K562 (cell line): Measurements from ENCODE around the gene ZMPSTE24. TPM values are rescaled to one million over a fixed set of nuclear protein-coding genes. Genes with fewer than 3 reads are reported as not detected.
A peak's percentile ranks its signal among the peaks of the same experiment; 100 is the strongest.

Experiments used
- DDX20 ChIP-seq: fragments of 450-650 bp; IDR thresholded peaks from 2 replicates; pipeline ENCODE4 v1.6.1; 2016; ENCODE audit warnings: missing genetic modification characterization, low read depth, mild to moderate bottlenecking, missing compliant biosample characterization, moderate library complexity
- E2F3 ChIP-seq: fragments of 250-450 bp; sonication (Bioruptor Pico); IDR thresholded peaks from 2 replicates; pipeline ENCODE4 v1.4.0; 2020; ENCODE audit warnings: mild to moderate bottlenecking
- GATA2 ChIP-seq: sonication (generic); formaldehyde crosslinking; IDR thresholded peaks from 2 replicates; pipeline ENCODE4 v1.4.0; 2020; ENCODE audit warnings: mild to moderate bottlenecking, missing genetic modification reagents
- KAT2B ChIP-seq: IDR thresholded peaks from one replicate; pipeline ENCODE4 v1.6.1; 2012; ENCODE audit warnings: low read depth, mild to moderate bottlenecking, control low read depth, inconsistent platforms, low read length, moderate library complexity
- MCM3 ChIP-seq: fragments of 450-650 bp; IDR thresholded peaks from 2 replicates; pipeline ENCODE4 v1.6.1; 2016
- RBM34 ChIP-seq: fragments of 200-400 bp; formaldehyde crosslinking; IDR thresholded peaks from 2 replicates; pipeline ENCODE4 v1.6.1; 2018; ENCODE audit warnings: low read length, borderline replicate concordance; ENCODE audit not compliant: insufficient read depth
- RFX7 ChIP-seq: fragments of 250-450 bp; sonication (Bioruptor Pico); IDR thresholded peaks from 2 replicates; pipeline ENCODE4 v1.5.1; 2021; ENCODE audit warnings: mild to moderate bottlenecking
- SIRT6 ChIP-seq: IDR thresholded peaks from one replicate; pipeline ENCODE4 v1.6.1; 2012; ENCODE audit warnings: low read depth, mild to moderate bottlenecking, control low read depth, inconsistent platforms, low read length, moderate library complexity
- TAF7 ChIP-seq: fragments of 450-650 bp; IDR thresholded peaks from 2 replicates; pipeline ENCODE4 v1.6.1; 2016; ENCODE audit warnings: missing genetic modification characterization, missing compliant biosample characterization
- TSC22D4 ChIP-seq: fragments of 450-650 bp; IDR thresholded peaks from 2 replicates; pipeline ENCODE4 v1.6.1; 2016; ENCODE audit warnings: missing genetic modification characterization, missing biosample characterization, control low read depth
- XRCC4 ChIP-seq: IDR thresholded peaks from one replicate; pipeline ENCODE4 v1.6.1; 2011; ENCODE audit not compliant: insufficient read depth, insufficient read length; ENCODE audit errors: extremely low read depth
- ZNF780A ChIP-seq: fragments of 250-450 bp; sonication (Bioruptor Pico); IDR thresholded peaks from 2 replicates; pipeline ENCODE4 v1.5.0; 2021; ENCODE audit warnings: mild to moderate bottlenecking
- ZNF785 ChIP-seq: fragments of 250-450 bp; sonication (Bioruptor Pico); IDR thresholded peaks from 2 replicates; pipeline ENCODE4 v1.4.0; 2020; ENCODE audit warnings: mild to moderate bottlenecking
- polyA plus RNA-seq, 8 experiments: library from polyadenylated mRNA; depleted of rRNA in 4 of 8; stranded (reverse) in 5 of 8; unstranded in 3 of 8; fragments of >200 nt; fragmentation: Nextera tagmentation in 2 of 8; fragmentation: Illumina TruSeq in 1 of 8; extraction: Ambion mirVana in 2 of 8; extraction: Trizol in 1 of 8; gene quantifications; 2 replicates each; pipeline versions ENCODE4 v1.2.1 to v1.2.3, GENCODE V29; 2011 to 2014; ENCODE audit warnings: inconsistent platforms in 1 of 8, missing spikeins in 1 of 8
- total RNA-seq, 7 experiments: library from RNA; depleted of rRNA in 6 of 7; stranded (reverse); fragments of >200 nt in 6 of 7; fragmentation: Illumina TruSeq in 2 of 7; extraction: Trizol in 2 of 7; gene quantifications; 2 replicates each; pipeline versions ENCODE4 v1.2.1 to v1.2.3, GENCODE V29; 2011 to 2021; ENCODE audit warnings: low replicate concordance in 1 of 7
- TF ChIP-seq, protein P1 (sequence below): fragments of 250-450 bp; sonication (Bioruptor Pico); IDR thresholded peaks from 2 replicates; pipeline ENCODE4 v1.5.0; 2020; ENCODE audit warnings: mild to moderate bottlenecking, borderline replicate concordance
- TF ChIP-seq, protein P2 (sequence below), 2 experiments: fragments of 450-650 bp in 1 of 2; sonication (generic) in 1 of 2; formaldehyde crosslinking in 1 of 2; IDR thresholded peaks in 1 of 2; conservative IDR thresholded peaks in 1 of 2; 2 replicates each; pipeline versions ENCODE4 v1.6.1 to v1.8.1; 2016 to 2023; ENCODE audit warnings: mild to moderate bottlenecking in 2 of 2, moderate library complexity in 2 of 2, inconsistent platforms in 1 of 2, missing genetic modification reagents in 1 of 2
- TF ChIP-seq, protein P3 (sequence below): fragments of 250-450 bp; sonication (Bioruptor Pico); IDR thresholded peaks from 2 replicates; pipeline ENCODE4 v1.9.0; 2021; ENCODE audit warnings: mild to moderate bottlenecking
- TF ChIP-seq, protein P4 (sequence below): fragments of 150-350 bp; conservative IDR thresholded peaks from 2 replicates; pipeline ENCODE4 v1.6.1; 2014; ENCODE audit warnings: low read length

Gene ZMPSTE24
- total and polyA plus RNA-seq, 9 of the 15 experiments (the other 6 are each of a cell fraction or from before 2014, with no cell fraction given), result 30.7 to 75.9 (median 64.3) TPM

DNA sequence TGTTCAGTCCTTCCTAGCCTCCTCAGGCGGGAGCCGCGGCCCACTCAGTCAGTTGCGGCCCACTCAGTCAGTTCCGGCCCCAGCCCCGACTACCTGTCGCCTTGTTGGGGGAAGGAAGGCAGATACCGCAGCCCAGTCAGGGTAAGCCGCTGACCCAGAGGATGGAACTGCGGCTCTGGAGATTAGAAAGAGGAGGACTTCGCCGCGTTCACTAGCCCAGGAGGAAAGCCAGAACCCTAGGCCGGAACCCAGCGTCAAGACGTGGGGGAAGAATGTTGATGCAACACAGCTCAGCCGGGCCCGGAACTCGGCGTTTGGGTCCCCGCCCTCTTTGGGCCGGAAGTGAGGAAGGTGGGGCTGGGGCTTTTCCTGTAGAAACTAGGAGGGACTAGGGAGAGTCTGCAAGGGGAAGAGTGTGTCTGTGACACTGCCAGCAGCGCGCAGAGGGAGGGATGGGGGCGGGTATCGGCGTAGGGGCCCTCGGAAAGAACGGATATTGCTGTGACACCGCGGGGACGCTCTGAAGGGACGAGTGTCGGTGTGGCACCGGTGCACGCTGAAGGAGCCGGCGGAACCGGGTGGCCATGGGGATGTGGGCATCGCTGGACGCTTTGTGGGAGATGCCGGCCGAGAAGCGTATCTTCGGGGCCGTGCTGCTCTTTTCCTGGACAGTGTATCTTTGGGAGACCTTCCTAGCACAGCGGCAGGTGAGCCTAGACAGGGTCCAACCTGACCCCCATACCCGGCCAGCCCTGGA, at the start of gene ZMPSTE24 (continued):
- TF ChIP-seq MCM3 (no peak), RBM34 (no peak), XRCC4 (no peak), ZNF785 (no peak), GATA2 (CRISPR knock-in tag) (no peak), TAF7 (tag) (peak; percentile 89), TSC22D4 (tag) (no peak), SIRT6 (no peak), DDX20 (no peak), ZNF780A (CRISPR knock-in tag) (no peak), E2F3 (0 out of 2 replicates have a peak, but pooled peaks have one; percentile 40), KAT2B (no peak), RFX7 (CRISPR knock-in tag) (no peak)
- TF ChIP-seq, protein P1, sequence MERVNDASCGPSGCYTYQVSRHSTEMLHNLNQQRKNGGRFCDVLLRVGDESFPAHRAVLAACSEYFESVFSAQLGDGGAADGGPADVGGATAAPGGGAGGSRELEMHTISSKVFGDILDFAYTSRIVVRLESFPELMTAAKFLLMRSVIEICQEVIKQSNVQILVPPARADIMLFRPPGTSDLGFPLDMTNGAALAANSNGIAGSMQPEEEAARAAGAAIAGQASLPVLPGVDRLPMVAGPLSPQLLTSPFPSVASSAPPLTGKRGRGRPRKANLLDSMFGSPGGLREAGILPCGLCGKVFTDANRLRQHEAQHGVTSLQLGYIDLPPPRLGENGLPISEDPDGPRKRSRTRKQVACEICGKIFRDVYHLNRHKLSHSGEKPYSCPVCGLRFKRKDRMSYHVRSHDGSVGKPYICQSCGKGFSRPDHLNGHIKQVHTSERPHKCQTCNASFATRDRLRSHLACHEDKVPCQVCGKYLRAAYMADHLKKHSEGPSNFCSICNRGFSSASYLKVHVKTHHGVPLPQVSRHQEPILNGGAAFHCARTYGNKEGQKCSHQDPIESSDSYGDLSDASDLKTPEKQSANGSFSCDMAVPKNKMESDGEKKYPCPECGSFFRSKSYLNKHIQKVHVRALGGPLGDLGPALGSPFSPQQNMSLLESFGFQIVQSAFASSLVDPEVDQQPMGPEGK (CRISPR knock-in tag), result peak; percentile 63; the same call in 1 of the 2 replicates
- TF ChIP-seq, protein P2, sequence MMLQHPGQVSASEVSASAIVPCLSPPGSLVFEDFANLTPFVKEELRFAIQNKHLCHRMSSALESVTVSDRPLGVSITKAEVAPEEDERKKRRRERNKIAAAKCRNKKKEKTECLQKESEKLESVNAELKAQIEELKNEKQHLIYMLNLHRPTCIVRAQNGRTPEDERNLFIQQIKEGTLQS (IDR thresholded peaks at IDR 0.05), result peak; percentile 80
- TF ChIP-seq, protein P2 (CRISPR knock-in tag; conservative IDR thresholded peaks at IDR 0.05), result peak; percentile 48; the same call in 1 of the 2 replicates
- TF ChIP-seq, protein P3, sequence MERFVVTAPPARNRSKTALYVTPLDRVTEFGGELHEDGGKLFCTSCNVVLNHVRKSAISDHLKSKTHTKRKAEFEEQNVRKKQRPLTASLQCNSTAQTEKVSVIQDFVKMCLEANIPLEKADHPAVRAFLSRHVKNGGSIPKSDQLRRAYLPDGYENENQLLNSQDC (CRISPR knock-in tag), result no peak
- TF ChIP-seq, protein P4, sequence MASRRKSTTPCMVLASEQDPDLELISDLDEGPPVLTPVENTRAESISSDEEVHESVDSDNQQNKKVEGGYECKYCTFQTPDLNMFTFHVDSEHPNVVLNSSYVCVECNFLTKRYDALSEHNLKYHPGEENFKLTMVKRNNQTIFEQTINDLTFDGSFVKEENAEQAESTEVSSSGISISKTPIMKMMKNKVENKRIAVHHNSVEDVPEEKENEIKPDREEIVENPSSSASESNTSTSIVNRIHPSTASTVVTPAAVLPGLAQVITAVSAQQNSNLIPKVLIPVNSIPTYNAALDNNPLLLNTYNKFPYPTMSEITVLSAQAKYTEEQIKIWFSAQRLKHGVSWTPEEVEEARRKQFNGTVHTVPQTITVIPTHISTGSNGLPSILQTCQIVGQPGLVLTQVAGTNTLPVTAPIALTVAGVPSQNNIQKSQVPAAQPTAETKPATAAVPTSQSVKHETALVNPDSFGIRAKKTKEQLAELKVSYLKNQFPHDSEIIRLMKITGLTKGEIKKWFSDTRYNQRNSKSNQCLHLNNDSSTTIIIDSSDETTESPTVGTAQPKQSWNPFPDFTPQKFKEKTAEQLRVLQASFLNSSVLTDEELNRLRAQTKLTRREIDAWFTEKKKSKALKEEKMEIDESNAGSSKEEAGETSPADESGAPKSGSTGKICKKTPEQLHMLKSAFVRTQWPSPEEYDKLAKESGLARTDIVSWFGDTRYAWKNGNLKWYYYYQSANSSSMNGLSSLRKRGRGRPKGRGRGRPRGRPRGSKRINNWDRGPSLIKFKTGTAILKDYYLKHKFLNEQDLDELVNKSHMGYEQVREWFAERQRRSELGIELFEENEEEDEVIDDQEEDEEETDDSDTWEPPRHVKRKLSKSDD, result no peak; the same call in 1 of the 2 replicates
